HepG2 (cell line): ENCODE results near the gene APOD. TPM values are rescaled to one million over a fixed set of nuclear protein-coding genes. Genes with fewer than 3 reads are reported as not detected.

Experiments
- ATAC-seq: fragments of 200-7000 bp; cut with Tn5 transposase; 3 replicates; pipeline ENCODE4 v1.9.1; 2020; ENCODE audit warnings: mild to moderate bottlenecking, moderate library complexity
- BruUV-seq: library from RNA; stranded (reverse); fragments of 400-500 nt; replicated peaks from 2 replicates; lab custom pipeline; 2021; lab: Mats Ljungman, UMichigan
- CTCF ChIA-PET: fragments of 300-600 bp; formaldehyde crosslinking; extraction: SDS; loops from one replicate; lab custom pipeline; 2021; ENCODE audit warnings: low total read pairs, inconsistent platforms, low intra/inter-chr PET ratio; lab: Yijun Ruan, JAX
- POLR2A ChIA-PET: fragments of 350-600 bp; sonication (Branson Sonifier 250); formaldehyde crosslinking; loops from one replicate; lab custom pipeline; 2020; ENCODE audit warnings: antibody characterized with exemption, inconsistent platforms; lab: Yijun Ruan, JAX
- DNase-seq: peaks from one replicate; pipeline ENCODE4 v3.0.0-alpha.2; 2015; ENCODE audit warnings: low spot score
- FAIRE-seq: peaks from 3 replicates; lab custom pipeline; 2011; peaks lifted over from hg19 to GRCh38; lab: Jason Lieb, UNC
- H2AFZ ChIP-seq: one replicate; pipeline ENCODE4 v1.6.1; 2011; ENCODE audit warnings: low read length, inconsistent platforms
- H3K27ac ChIP-seq: fragments of 300-600 bp; 3 replicates; pipeline ENCODE4 v1.8.0; 2011; ENCODE audit warnings: mixed run types, mild to moderate bottlenecking, mixed read lengths, low read length, inconsistent platforms; ENCODE audit not compliant: insufficient read depth; ENCODE audit errors: extremely low read length
- H3K27me3 ChIP-seq, 2 experiments: fragments of 200-600 bp in 1 of 2; 2 replicates in 1 of 2; 3 replicates in 1 of 2; pipeline versions ENCODE4 v1.6.0 to v1.8.0; 2011; ENCODE audit warnings: low read length in 2 of 2, mild to moderate bottlenecking in 2 of 2, moderate library complexity in 2 of 2, inconsistent platforms in 1 of 2; ENCODE audit not compliant: insufficient read depth in 2 of 2, control insufficient read depth in 1 of 2
- H3K36me3 ChIP-seq, 2 experiments: fragments of 200-600 bp in 1 of 2; replicated peaks in 1 of 2; 2 replicates in 1 of 2; 3 replicates in 1 of 2; pipeline versions ENCODE4 v1.5.1 to v1.8.0; 2011; ENCODE audit warnings: low read length in 2 of 2, inconsistent platforms in 1 of 2; ENCODE audit not compliant: insufficient read depth in 2 of 2, control insufficient read depth in 1 of 2
- H3K4me1 ChIP-seq: 2 replicates; pipeline ENCODE4 v1.5.1; 2012; ENCODE audit warnings: low read length, inconsistent platforms; ENCODE audit not compliant: insufficient read depth
- H3K4me2 ChIP-seq: 2 replicates; pipeline ENCODE4 v1.6.0; 2011; ENCODE audit warnings: low read depth, low read length, inconsistent platforms
- H3K4me3 ChIP-seq, 3 experiments: fragments of 200-600 bp in 1 of 3; sonication (generic), shearing (Covaris generic) in 1 of 3; replicated peaks in 1 of 3; 2 replicates each; pipeline ENCODE4 v1.5.1; 2011 to 2016; ENCODE audit warnings: low read length in 3 of 3, inconsistent platforms in 2 of 3, low read depth in 2 of 3, mild to moderate bottlenecking in 2 of 3, control low read depth in 1 of 3, mixed read lengths in 1 of 3; ENCODE audit not compliant: insufficient read depth in 1 of 3
- H3K79me2 ChIP-seq: one replicate; pipeline ENCODE4 v1.6.1; 2011; ENCODE audit warnings: low read length, inconsistent platforms; ENCODE audit not compliant: insufficient read depth
- H3K9ac ChIP-seq: 2 replicates; pipeline ENCODE4 v1.6.0; 2011; ENCODE audit warnings: mild to moderate bottlenecking, low read depth, low read length, inconsistent platforms; ENCODE audit not compliant: insufficient read depth
- H3K9me3 ChIP-seq: 2 replicates; pipeline ENCODE4 v1.5.1; 2012; ENCODE audit warnings: mild to moderate bottlenecking, low read length
- H4K20me1 ChIP-seq: 2 replicates; pipeline ENCODE4 v1.6.0; 2011; ENCODE audit warnings: inconsistent platforms, mild to moderate bottlenecking, low read length, moderate library complexity; ENCODE audit not compliant: insufficient read depth
- ARNTL ChIP-seq: sonication (generic); formaldehyde crosslinking; IDR thresholded peaks from 2 replicates; pipeline ENCODE4 v1.4.0; 2020; ENCODE audit warnings: mild to moderate bottlenecking, missing genetic modification reagents
- CBX1 ChIP-seq: IDR thresholded peaks from one replicate; pipeline ENCODE4 v1.6.1; 2016; ENCODE audit warnings: antibody characterized with exemption, low read depth
- GABPB1 ChIP-seq: IDR thresholded peaks from 2 replicates; pipeline ENCODE4 v1.6.1; 2016; ENCODE audit warnings: mild to moderate bottlenecking, missing genetic modification reagents, moderate library complexity, missing compliant biosample characterization
- HOXA7 ChIP-seq: sonication (generic); formaldehyde crosslinking; IDR thresholded peaks from 2 replicates; pipeline ENCODE4 v1.8.1; 2022; ENCODE audit warnings: mild to moderate bottlenecking, missing genetic modification reagents, moderate library complexity
- ISL2 ChIP-seq: sonication (generic); formaldehyde crosslinking; IDR thresholded peaks from 2 replicates; pipeline ENCODE4 v1.5.0; 2020; ENCODE audit warnings: missing genetic modification reagents
- MAZ ChIP-seq, 2 experiments: sonication (generic) in 1 of 2; formaldehyde crosslinking in 1 of 2; IDR thresholded peaks; 2 replicates each; pipeline versions ENCODE4 v1.5.0 to v1.6.1; 2012 to 2020; ENCODE audit warnings: low read depth in 2 of 2, mild to moderate bottlenecking in 2 of 2, borderline replicate concordance in 1 of 2, improper control_type of control experiment in 1 of 2, low read length in 1 of 2, missing genetic modification reagents in 1 of 2, moderate library complexity in 1 of 2
- POLR2G ChIP-seq: fragments of 200-400 bp; formaldehyde crosslinking; IDR thresholded peaks from 2 replicates; pipeline ENCODE4 v1.6.1; 2018; ENCODE audit warnings: mild to moderate bottlenecking, low read depth, low read length, moderate library complexity
- THRA ChIP-seq: sonication (generic); formaldehyde crosslinking; IDR thresholded peaks from 2 replicates; pipeline ENCODE4 v1.4.0; 2020; ENCODE audit warnings: missing genetic modification reagents, borderline replicate concordance
- XBP1 ChIP-seq: sonication (generic); formaldehyde crosslinking; IDR thresholded peaks from 2 replicates; pipeline ENCODE4 v1.5.0; 2020; ENCODE audit warnings: missing genetic modification reagents
- ZNF136 ChIP-seq: sonication (generic); formaldehyde crosslinking; IDR thresholded peaks from 2 replicates; pipeline ENCODE4 v1.8.1; 2022; ENCODE audit warnings: low read depth, mild to moderate bottlenecking, moderate library complexity, missing genetic modification reagents
- ZNF382 ChIP-seq: sonication (generic); formaldehyde crosslinking; IDR thresholded peaks from 2 replicates; pipeline ENCODE4 v1.5.0; 2020; ENCODE audit warnings: missing genetic modification reagents, mild to moderate bottlenecking, borderline replicate concordance
- ZNF547 ChIP-seq: sonication (generic); formaldehyde crosslinking; IDR thresholded peaks from 2 replicates; pipeline ENCODE4 v1.5.1; 2020; ENCODE audit warnings: mild to moderate bottlenecking, missing genetic modification reagents
- ZNF597 ChIP-seq: sonication (generic); formaldehyde crosslinking; IDR thresholded peaks from 2 replicates; pipeline ENCODE4 v1.5.0; 2020; ENCODE audit warnings: missing genetic modification reagents
- ZNF775 ChIP-seq: sonication (generic); formaldehyde crosslinking; IDR thresholded peaks from 2 replicates; pipeline ENCODE4 v1.4.0; 2020; ENCODE audit warnings: missing genetic modification reagents, mild to moderate bottlenecking, moderate library complexity, borderline replicate concordance
- ZNF784 ChIP-seq: sonication (generic); formaldehyde crosslinking; IDR thresholded peaks from 2 replicates; pipeline ENCODE4 v1.5.1; 2020; ENCODE audit warnings: missing genetic modification reagents, mild to moderate bottlenecking, borderline replicate concordance
- WGBS: methylation state at CpG from one replicate; pipeline ENCODE4 v1.1.6; 2017; ENCODE audit warnings: low lambda C conversion rate; 5-methylcytosine and 5-hydroxymethylcytosine counted together
- in situ Hi-C: cut with HindIII; loops from 2 replicates; pipeline ENCODE4 v1.10.0; 2017; ENCODE audit warnings: low pct_unique_long_range_greater_than_20kb; ENCODE audit not compliant: extremely low pct_ligation_motif_present
- intact Hi-C: fragments of 100-400 bp; cut with micrococcal nuclease; formaldehyde crosslinking; loops from one replicate; pipeline ENCODE4 v1.10.0; 2022; ENCODE audit not compliant: unreplicated experiment
- polyA plus RNA-seq, 8 experiments: library from polyadenylated mRNA; depleted of rRNA in 3 of 8; stranded (reverse) in 7 of 8; unstranded in 1 of 8; fragments of >200 nt; fragmentation: Illumina TruSeq in 4 of 8; extraction: Trizol in 4 of 8; gene quantifications; 2 replicates each; pipeline versions ENCODE4 v1.2.1 to v1.2.3, GENCODE V29; 2011 to 2016; ENCODE audit warnings: low read depth in 4 of 8, missing spikeins in 1 of 8, mixed read lengths in 1 of 8; ENCODE audit not compliant: insufficient read depth in 1 of 8
- total RNA-seq, 5 experiments: library from RNA; depleted of rRNA; stranded (reverse); fragments of >200 nt; fragmentation: Illumina TruSeq; extraction: Trizol; gene quantifications; 2 replicates each; pipeline ENCODE4 v1.2.3, GENCODE V29; 2016; ENCODE audit warnings: low read depth in 1 of 5

The APOD gene
- total and polyA plus RNA-seq, 2 of the 13 experiments (the other 11 are each of a cell fraction or from before 2014, with no cell fraction given): not detected

GRCh38 chr3:195595785-195596531, 12.2 kb upstream of the APOD start (continued):
- no peak for TF ChIP-seq ISL2 (CRISPR knock-in tag)
- TF ChIP-seq ARNTL (CRISPR knock-in tag): no peak
- no peak for TF ChIP-seq MAZ (IDR thresholded peaks at IDR 0.05; ENCODE audit: borderline replicate concordance, low read depth, low read length)
- TF ChIP-seq MAZ (CRISPR knock-in tag; IDR thresholded peaks at IDR 0.05; ENCODE audit: low read depth): no peak
- no peak for TF ChIP-seq THRA (CRISPR knock-in tag)
- TF ChIP-seq, all 625 proteins: peak for 0

GRCh38 chr3:195591852-195592251, 8.1 kb upstream of the APOD start:
- no peak for TF ChIP-seq ZNF775
- no peak for TF ChIP-seq GABPB1
- no peak for TF ChIP-seq ZNF382
- TF ChIP-seq ZNF136 (CRISPR knock-in tag): no peak
- no peak for TF ChIP-seq HOXA7 (CRISPR knock-in tag)
- no peak for TF ChIP-seq ZNF547 (CRISPR knock-in tag)
- no peak for TF ChIP-seq ZNF597 (CRISPR knock-in tag)
- TF ChIP-seq CBX1: no peak
- TF ChIP-seq XBP1 (CRISPR knock-in tag): no peak
- no peak for TF ChIP-seq POLR2G
- no peak for TF ChIP-seq ZNF784 (CRISPR knock-in tag)
- CTCF ChIA-PET: no interaction called here
- Histone ChIP-seq H3K4me1 (peaks cover 32% of the 10 kb centered on the region), H3K36me3 (no peaks in the 10 kb centered on the region), H3K4me3 (no peak overlapping the region), H3K9me3 (no peaks in the 10 kb centered on the region), H3K27me3 (no peaks in the 10 kb centered on the region; a peak in 1 of 5 replicates), H3K79me2 (no peaks in the 10 kb centered on the region), H3K4me2 (no peak overlapping the region), H2AFZ (no peak overlapping the region), H4K20me1 (no peaks in the 10 kb centered on the region), H3K9ac (no peak overlapping the region), H3K27ac (no peak overlapping the region)
- intact Hi-C loops (no loop called here), in situ Hi-C loops (no loop called here)
- no peak for DNase-seq
- no TSS peak for BruUV-seq
- no peak for FAIRE-seq
- WGBS: 19% methylated on average over 1 of the region's 2 CpGs
- ATAC-seq: no peak
- POLR2A ChIA-PET: no interaction called here
